Measurements from ENCODE around the gene PDZRN4.

- TF ChIP-seq, protein P1, sequence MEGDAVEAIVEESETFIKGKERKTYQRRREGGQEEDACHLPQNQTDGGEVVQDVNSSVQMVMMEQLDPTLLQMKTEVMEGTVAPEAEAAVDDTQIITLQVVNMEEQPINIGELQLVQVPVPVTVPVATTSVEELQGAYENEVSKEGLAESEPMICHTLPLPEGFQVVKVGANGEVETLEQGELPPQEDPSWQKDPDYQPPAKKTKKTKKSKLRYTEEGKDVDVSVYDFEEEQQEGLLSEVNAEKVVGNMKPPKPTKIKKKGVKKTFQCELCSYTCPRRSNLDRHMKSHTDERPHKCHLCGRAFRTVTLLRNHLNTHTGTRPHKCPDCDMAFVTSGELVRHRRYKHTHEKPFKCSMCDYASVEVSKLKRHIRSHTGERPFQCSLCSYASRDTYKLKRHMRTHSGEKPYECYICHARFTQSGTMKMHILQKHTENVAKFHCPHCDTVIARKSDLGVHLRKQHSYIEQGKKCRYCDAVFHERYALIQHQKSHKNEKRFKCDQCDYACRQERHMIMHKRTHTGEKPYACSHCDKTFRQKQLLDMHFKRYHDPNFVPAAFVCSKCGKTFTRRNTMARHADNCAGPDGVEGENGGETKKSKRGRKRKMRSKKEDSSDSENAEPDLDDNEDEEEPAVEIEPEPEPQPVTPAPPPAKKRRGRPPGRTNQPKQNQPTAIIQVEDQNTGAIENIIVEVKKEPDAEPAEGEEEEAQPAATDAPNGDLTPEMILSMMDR (IDR thresholded peaks at IDR 0.05) = no peak
- TF ChIP-seq POLR2A (IDR thresholded peaks at IDR 0.05) = no peak
Measured at GRCh38 chr12:41362510-41362909, 174.4 kb downstream of the PDZRN4 start.
